DOHH2 (cell line): Measurements from ENCODE around the gene TMEM114.

ENCODE experiments used
- EZH2phosphoT487 ChIP-seq: fragments of 200-600 bp; sonication (generic); IDR thresholded peaks from 2 replicates; pipeline ENCODE4 v1.6.1; 2017; ENCODE audit warnings: borderline replicate concordance, mild to moderate bottlenecking, antibody characterized with exemption, low read length, moderate library complexity, mixed read lengths
- TF ChIP-seq, protein P1 (sequence below): fragments of 200-600 bp; sonication (generic); IDR thresholded peaks from one replicate; pipeline ENCODE4 v1.5.1; 2014; ENCODE audit warnings: antibody characterized with exemption, mild to moderate bottlenecking, low read depth, low read length; ENCODE audit not compliant: poor library complexity, severe bottlenecking

DNA sequence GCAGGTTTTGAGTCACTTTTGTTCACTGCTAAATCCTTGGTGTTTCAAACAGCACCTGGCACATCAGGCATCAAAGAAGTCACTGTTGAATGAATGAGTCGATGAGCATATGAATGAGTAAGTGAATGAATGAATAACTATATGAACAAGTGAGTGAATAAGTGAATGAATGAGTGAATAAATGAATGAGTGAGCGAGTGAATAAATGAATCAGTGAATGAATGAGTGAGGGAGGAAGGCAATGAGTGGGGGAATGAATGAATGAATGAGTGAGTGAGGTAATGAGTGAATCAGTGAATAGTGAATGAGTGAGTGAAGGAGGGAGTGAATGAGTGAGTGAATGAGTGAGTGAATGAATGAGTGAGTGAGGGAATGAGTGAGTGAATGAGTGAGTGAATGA, 28.8 kb downstream of the TMEM114 start:
- TF ChIP-seq, protein P1, sequence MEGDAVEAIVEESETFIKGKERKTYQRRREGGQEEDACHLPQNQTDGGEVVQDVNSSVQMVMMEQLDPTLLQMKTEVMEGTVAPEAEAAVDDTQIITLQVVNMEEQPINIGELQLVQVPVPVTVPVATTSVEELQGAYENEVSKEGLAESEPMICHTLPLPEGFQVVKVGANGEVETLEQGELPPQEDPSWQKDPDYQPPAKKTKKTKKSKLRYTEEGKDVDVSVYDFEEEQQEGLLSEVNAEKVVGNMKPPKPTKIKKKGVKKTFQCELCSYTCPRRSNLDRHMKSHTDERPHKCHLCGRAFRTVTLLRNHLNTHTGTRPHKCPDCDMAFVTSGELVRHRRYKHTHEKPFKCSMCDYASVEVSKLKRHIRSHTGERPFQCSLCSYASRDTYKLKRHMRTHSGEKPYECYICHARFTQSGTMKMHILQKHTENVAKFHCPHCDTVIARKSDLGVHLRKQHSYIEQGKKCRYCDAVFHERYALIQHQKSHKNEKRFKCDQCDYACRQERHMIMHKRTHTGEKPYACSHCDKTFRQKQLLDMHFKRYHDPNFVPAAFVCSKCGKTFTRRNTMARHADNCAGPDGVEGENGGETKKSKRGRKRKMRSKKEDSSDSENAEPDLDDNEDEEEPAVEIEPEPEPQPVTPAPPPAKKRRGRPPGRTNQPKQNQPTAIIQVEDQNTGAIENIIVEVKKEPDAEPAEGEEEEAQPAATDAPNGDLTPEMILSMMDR, result no peak
- TF ChIP-seq EZH2phosphoT487, result no peak
